GM18526 (cell line): Measurements from ENCODE around the gene GIPR.

Experiments
- POLR2A ChIP-seq: IDR thresholded peaks from 3 replicates; pipeline ENCODE4 v1.6.1; 2011; ENCODE audit not compliant: insufficient read length; ENCODE audit errors: extremely low read depth

Gene GIPR, protein sequence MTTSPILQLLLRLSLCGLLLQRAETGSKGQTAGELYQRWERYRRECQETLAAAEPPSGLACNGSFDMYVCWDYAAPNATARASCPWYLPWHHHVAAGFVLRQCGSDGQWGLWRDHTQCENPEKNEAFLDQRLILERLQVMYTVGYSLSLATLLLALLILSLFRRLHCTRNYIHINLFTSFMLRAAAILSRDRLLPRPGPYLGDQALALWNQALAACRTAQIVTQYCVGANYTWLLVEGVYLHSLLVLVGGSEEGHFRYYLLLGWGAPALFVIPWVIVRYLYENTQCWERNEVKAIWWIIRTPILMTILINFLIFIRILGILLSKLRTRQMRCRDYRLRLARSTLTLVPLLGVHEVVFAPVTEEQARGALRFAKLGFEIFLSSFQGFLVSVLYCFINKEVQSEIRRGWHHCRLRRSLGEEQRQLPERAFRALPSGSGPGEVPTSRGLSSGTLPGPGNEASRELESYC

DNA sequence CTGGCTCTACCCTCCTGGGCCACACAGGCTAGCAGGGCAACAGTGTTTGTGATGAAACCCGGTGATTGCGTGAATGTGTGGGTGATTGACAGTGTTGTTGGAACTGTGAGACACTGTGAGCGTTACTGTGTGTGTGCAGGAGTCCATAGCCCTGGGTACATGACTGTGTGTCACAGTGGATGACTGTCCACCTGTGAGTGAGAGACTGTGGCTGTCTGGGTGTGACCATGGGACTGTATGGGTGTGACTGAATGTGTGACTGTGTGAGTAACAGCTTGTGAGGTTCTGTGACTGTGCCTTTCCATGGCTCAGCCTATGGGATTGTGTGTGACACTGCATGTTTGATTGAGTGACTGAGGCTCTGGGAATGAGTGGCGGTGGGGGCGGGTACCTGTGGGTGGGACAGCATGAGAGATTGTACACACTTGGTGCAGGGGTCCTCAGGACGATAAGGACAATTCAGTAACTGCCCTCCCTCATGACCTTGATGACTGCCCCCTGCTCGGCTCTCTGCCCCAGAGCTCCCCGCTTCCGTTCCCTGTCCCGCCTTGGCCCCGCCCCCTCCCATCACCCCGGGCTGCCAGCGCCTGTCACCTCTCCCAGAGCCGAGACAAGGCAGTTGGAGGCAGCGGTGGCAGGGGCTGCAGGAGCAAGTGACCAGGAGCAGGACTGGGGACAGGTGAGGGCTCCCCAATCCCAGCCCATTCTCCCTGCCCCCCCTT is at the start of gene GIPR:
Gene GIPR (plus strand): TSS at position 602 of the 722 bp plus-strand sequence. CDS start 1,300 bp downstream, outside the sequence.
- TF ChIP-seq POLR2A: peak; percentile 78

DNA sequence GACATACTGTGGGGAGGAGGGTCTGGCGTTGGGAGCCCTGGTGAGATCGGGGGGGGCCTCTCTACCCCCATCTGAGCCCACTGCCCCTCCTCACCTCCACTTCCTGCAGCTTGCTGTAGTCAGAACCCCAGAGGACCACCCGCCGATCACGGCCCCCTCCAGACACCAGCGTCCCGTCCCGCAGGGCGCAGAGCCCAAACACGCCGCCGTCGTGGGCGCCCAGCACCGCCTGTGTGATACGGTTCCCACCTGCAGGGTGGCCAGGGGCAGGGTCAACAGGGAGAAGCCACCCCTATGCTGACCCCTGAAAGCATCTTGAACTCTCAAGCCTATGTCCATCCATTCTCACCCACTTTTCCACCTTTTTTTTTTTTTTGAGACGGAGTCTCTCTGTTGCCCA is 46.6 kb upstream of the GIPR start:
- TF ChIP-seq POLR2A: no peak

DNA sequence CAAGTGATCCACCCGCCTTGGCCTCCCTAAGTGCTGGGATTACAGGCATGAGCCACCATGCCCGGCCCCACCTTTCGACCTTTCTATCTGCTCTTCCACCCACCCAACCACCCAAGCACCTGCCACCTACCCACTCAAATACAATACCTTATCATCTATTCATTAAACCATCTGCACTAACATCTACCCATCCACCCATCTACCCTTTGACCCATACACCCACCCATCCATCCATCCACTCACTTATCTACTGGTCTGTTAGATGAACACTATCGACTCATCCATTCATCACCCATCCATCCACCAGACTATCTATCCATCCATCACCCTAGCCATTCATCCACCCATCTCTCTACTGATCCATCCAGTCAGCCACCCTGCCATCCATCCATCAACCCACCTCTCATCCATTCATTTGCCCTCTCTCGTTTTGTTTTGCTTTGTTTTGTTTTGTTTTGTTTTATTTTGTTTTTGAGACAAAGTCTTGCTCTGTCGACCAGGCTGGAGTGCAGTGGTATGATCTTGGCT is 46.0 kb upstream of the GIPR start:
- no peak for TF ChIP-seq POLR2A

DNA sequence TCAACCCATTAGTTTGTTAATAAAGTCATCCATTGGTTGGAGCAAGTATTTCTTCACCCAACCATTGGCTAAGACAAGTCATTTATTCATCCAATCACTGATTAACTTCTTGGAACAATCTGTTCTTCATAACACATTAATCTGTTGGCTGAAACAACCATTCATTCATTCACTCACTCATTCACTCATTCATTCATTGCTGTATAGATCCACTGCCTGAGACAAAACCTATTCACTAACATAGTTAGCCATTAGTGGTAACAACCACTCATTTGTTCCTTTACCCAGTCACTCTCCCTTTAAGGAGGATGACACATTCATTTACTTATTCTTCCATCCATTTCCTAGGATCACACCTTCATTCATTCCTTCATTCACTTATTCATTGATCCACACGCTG is 44.0 kb upstream of the GIPR start:
- TF ChIP-seq POLR2A: no peak

DNA sequence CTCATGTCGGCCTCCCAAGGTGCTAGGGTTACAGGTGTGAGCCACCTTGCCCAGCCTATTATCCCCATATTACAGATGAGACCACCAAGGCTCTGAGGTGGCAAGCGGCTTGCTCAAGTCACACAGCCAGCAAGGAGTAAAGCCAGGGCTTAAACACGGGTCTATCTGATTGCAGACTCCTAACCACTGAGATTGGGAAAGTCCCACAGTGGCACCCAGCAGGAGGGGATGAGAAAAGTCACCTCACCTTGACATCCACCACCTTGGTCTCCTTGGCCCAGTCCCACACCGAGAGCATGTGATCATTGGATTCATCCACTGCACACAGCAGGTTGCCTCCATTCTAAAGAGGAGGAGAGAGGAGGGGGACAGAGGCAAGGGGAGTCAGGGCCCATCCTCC is 38.3 kb upstream of the GIPR start:
- no peak for TF ChIP-seq POLR2A

DNA sequence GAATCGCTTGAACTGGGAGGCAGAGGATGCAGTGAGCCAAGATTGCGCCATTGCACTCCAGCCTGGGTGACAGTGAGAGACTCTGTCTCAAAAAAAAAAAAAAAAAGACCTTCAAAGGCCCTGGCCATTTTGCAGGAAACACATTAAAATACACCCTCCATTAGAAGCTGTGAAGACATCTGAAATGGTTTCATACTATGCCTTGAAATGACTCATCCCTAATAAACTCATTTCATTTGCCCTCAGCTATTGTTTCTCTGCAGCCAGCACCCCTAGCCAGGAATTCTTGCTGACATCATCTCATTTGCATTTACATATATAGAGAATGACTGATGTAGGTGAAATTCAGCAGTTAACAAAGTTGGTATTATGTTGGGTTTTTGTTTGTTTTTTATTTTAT is 37.6 kb upstream of the GIPR start:
- no peak for TF ChIP-seq POLR2A

DNA sequence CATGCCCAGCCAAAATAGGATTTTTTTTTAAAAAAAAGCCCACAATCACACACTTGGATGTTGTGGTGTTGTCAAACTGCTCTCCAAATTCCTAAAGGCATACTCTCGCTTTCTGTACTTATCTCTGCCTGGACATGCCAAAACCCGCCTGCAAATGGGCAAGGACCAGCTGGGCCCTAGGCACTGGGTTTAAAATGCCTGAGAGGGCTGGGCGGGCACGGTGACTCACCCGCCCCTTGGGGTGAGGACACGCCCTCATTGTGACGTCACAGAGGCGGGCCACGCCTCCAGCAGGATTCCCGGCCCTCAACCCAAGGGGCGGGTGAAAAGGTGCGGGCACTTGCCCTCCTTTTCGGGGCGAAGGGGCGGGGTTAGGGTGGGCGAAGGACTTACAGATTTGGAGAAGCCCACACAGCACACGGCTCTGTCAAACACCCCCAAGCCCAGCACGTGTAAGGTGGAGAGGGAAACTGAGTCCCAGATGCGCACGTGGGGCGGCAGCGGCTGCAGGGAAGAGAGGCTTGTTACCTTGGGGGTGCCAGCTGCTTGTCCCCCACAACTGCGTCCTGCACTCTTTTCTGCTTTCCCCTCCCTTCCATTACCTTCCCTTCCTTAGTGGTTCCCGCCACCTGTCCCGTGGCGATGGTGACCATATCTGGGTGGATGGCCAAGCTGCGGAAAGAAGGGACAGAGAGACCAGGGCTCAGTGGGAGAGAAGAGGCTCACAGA is 35.4 kb upstream of the GIPR start:
- TF ChIP-seq POLR2A: no peak

DNA sequence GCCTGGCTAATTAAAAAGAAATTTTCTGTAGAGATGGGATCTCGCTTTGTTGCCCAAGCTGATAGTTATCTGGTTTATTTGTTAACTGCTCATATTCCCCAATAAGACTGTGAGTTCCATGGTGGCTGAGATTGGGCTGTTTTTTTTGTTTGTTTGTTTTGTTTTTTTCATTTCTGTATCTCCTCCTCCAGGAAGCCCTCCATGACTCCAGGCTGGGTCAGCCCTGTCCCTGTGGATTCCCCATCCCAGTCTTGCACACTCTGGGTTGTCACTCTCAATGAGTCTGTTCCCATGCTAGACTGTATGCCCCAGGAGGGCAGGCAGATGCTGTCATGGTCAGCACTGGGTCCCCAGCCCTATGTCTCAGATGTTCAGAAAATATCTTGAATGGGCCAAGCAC is 31.7 kb upstream of the GIPR start:
- TF ChIP-seq POLR2A: no peak

DNA sequence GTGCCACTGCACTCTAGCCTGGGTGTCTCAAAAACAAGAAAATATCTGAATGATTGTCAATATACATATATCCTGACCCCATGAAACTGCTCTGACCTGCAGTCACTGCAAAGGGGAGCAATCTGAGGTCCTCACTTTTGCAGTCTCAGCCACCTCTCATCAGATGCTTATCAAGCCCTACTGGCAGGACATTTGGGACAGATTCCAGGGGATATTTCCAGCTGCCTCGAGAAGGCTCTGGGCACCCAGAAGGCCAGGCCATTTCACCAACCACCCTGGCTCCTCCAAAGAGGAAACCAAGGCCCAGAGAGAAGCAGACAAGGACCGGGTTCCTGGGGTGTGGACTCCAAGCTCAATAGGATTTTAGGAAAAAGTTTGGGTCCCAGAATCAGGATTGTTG is 31.1 kb upstream of the GIPR start:
- TF ChIP-seq POLR2A: no peak

DNA sequence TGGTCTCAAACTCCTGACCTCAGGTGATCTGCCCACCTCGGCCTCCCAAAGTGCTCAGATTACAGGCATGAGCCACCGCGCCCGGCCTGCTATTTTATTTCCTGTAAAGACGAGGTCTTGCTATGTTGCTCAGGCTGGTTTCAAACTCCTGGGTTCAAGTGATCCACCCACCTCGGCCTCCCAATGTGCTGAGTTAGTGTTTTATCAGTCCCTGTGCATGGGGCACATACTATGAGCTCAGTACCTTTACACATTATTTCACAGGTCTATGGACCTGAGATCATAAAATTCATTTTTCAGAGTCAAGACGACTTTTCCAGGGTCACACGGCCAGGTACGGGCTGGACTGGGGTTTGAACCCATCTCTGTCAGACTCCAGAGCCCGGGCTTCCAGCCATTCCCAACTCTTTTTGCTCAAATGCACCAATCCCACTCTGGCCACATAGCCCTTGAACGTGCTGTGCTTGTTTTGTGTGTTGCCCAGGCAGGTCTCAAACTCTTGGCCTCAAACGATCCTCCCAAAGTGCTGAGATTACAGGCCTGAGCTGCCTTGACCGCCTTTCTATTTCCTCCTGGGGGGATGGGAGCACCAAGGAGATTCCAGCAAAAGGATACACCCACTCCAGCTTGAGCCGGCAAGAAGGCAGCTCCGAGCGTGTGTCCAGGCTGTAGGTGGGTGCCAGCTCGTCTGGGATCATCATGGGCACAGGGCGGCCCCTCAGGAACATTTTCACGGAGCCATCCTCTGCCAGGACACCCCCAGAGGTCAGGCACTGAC is 29.9 kb upstream of the GIPR start:
- TF ChIP-seq POLR2A: no peak

DNA sequence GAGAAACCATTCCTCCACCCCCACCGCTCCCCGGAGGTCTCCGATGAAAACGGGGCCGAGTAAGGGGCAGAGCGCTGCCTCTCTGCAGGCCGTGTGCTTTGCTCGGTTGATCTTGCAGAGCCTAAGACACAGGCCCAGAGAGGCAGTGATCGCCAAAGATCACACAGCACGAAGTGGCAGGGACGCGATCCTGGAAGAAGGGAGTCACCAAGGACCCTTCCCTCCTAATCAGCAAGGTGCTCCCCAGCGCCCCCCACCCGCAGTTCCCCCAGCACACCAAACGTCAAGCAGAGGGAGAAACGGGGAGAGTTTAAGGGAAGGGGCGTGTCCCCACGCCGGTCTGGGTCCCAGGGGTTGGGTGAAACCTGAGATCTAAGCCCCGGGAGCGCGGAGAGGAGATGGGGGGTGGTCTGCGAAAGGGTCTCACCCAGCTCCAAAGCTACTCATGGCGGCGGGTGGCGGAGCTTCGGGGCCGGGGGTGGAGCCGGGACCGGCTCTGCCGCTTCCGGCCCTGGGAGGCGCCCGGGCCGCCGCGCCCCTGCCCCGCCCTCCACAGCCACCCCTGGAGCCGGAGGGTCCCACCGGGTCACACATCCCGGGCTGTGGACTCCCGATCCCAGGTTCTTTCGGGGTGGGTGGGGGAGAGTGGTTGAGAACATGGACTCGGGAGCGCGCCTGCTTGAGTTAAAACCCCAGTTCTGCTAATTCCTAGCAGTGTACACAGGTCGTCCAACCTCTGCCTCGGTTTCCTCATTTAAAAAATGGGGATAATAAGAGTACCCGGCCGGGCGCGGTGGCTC is 28.9 kb upstream of the GIPR start, which contains the start of gene EML2:
Gene EML2 (minus strand): TSS at position 468 of the 800 bp plus-strand sequence. CDS start 21 bp downstream, at position 447.
- TF ChIP-seq POLR2A: peak; percentile 53

DNA sequence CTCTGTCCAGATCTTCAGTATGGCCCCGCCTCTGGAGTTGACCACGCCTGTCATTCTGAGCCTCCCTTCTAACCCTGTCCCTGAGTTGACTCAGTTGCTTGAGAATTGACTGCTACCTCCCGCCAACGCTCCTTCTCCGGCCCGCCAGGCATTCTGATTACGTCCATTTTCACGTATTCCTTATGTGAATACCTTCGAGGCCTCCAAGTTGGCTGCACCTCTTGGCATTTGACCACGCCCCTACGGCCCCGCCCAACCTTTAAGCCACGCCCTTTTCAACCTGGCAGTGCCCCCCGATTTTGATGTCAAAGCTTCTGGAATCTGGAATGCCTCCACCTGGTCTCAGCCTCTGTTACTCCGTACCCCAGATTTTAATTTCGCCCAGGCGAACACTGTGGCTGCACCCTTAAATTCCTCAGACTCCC is 27.2 kb upstream of the GIPR start:
- TF ChIP-seq POLR2A: no peak

DNA sequence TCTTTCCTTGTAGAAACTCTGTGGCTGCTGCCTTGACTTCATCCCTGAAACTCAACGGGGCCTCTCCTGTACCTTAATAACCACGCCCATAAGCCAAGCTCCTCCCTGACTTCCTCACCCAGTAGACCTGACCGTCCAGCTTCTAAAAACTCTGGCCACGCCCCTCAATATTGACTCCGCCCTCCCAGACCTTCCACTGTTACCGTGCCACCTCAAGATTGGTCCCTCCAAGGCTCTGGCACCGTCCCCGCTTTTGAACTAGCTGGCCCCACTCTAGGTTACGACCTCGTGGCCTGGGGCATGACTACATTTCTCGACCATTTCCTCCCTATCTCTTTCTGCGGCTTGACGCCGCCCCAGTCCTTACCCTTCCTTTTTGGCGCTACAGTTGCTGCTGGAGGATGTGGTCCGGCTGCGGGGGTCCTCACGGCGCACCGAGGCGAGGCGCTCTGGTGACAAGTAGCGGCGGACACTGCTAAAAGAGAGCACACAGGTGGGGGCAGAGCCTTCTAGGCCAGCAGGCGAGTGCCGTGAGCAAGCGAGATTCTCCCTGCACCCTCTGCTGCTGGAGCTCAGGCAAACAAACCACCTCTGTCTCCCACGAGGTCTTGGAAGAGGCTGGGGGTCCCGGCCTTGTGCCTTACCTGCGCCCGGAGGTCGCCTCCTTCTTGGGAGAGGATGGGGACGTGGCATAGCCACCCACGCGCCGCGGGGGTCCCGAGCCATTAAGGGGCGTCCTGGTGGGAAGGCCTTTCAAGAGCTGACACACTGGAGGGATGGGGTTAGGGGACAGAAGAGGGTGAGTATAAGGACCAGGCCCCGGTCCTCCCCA is 26.5 kb upstream of the GIPR start:
- TF ChIP-seq POLR2A: peak; percentile 52
